ENCODE data around the gene LRCH3.

The LRCH3 gene

GRCh38 chr3:197750858-197751737 is 40.0 kb upstream of the LRCH3 start:
- peak; percentile 40; the same call in 1 of the 2 replicates for TF ChIP-seq ZBTB7A (IDR thresholded peaks at IDR 0.05; ENCODE audit: low read depth)
- no peak; the same call in 1 of the 2 replicates for TF ChIP-seq YY1 (IDR thresholded peaks at IDR 0.05; ENCODE audit: low read depth)
- peak; percentile 80 for TF ChIP-seq CEBPB (IDR thresholded peaks at IDR 0.05)

- TF ChIP-seq FOXM1 (IDR thresholded peaks at IDR 0.05; ENCODE audit: borderline replicate concordance, low read depth) (no peak), MAX (IDR thresholded peaks at IDR 0.05) (no peak), RAD21 (IDR thresholded peaks at IDR 0.05; ENCODE audit: low read depth) (no peak), TCF12 (IDR thresholded peaks at IDR 0.05; ENCODE audit: low read depth) (no peak), USF1 (IDR thresholded peaks at IDR 0.05) (no peak), ZBTB7A (IDR thresholded peaks at IDR 0.05; ENCODE audit: low read depth) (no peak), EP300 (IDR thresholded peaks at IDR 0.05; ENCODE audit: borderline replicate concordance) (no peak), REST (IDR thresholded peaks at IDR 0.05; ENCODE audit: low read depth) (no peak), TEAD4 (IDR thresholded peaks at IDR 0.05) (no peak), YY1 (IDR thresholded peaks at IDR 0.05; ENCODE audit: low read depth) (no peak), EGR1 (IDR thresholded peaks at IDR 0.05) (no peak), CEBPB (IDR thresholded peaks at IDR 0.05) (no peak), NFIC (IDR thresholded peaks at IDR 0.05) (no peak), TAF1 (IDR thresholded peaks at IDR 0.05; ENCODE audit: low read depth) (no peak)
Observed at GRCh38 chr3:197752107-197752506, 38.9 kb upstream of the LRCH3 start.

GRCh38 chr3:197753263-197753662 is 37.8 kb upstream of the LRCH3 start:
- TF ChIP-seq ZBTB7A (IDR thresholded peaks at IDR 0.05; ENCODE audit: low read depth): no peak
- no peak for TF ChIP-seq YY1 (IDR thresholded peaks at IDR 0.05; ENCODE audit: low read depth)
- no peak for TF ChIP-seq TEAD4 (IDR thresholded peaks at IDR 0.05)
- no peak for TF ChIP-seq TCF12 (IDR thresholded peaks at IDR 0.05; ENCODE audit: low read depth)
- no peak for TF ChIP-seq EGR1 (IDR thresholded peaks at IDR 0.05)
- TF ChIP-seq NFIC (IDR thresholded peaks at IDR 0.05): no peak
- no peak for TF ChIP-seq TAF1 (IDR thresholded peaks at IDR 0.05; ENCODE audit: low read depth)
- TF ChIP-seq FOXM1 (IDR thresholded peaks at IDR 0.05; ENCODE audit: borderline replicate concordance, low read depth): no peak
- TF ChIP-seq CEBPB (IDR thresholded peaks at IDR 0.05): no peak

- no peak for TF ChIP-seq ZBTB7A (IDR thresholded peaks at IDR 0.05; ENCODE audit: low read depth)
- TF ChIP-seq EGR1 (IDR thresholded peaks at IDR 0.05): no peak
- no peak for TF ChIP-seq REST (IDR thresholded peaks at IDR 0.05; ENCODE audit: low read depth)
Observed at GRCh38 chr3:197756704-197757103, 34.4 kb upstream of the LRCH3 start.

- no peak for TF ChIP-seq EGR1 (IDR thresholded peaks at IDR 0.05)
- no peak for TF ChIP-seq USF1 (IDR thresholded peaks at IDR 0.05)
- no peak for TF ChIP-seq CEBPB (IDR thresholded peaks at IDR 0.05)
- no peak for TF ChIP-seq FOXM1 (IDR thresholded peaks at IDR 0.05; ENCODE audit: borderline replicate concordance, low read depth)
- TF ChIP-seq REST (IDR thresholded peaks at IDR 0.05; ENCODE audit: low read depth): no peak
Observed at GRCh38 chr3:197758512-197758911, 32.5 kb upstream of the LRCH3 start.
